ENCODE measurements around the gene WDR45B.

Gene WDR45B

GRCh38 chr17:82662711-82663261, 14.5 kb upstream of the WDR45B start:
- H3K36me3 ChIP-seq (ENCODE audit: insufficient read depth) = no peaks in the 10 kb centered on the region
- H3K27ac ChIP-seq = no peak overlapping the region
- no peaks in the 10 kb centered on the region for H3K79me2 ChIP-seq (ENCODE audit: insufficient read depth, low read depth)
- H3K4me1 ChIP-seq (ENCODE audit: low read depth, poor library complexity, severe bottlenecking) = no peaks in the 10 kb centered on the region
- H3K9ac ChIP-seq = no peak overlapping the region
- H3K4me2 ChIP-seq = no peak overlapping the region
- no peak for TF ChIP-seq CTCF (conservative IDR thresholded peaks at IDR 0.05; ENCODE audit: low read depth, low read length)
- H2AFZ ChIP-seq (ENCODE audit: low read depth) = no peak overlapping the region
- no peak overlapping the region for H3K4me3 ChIP-seq (IDR thresholded peaks at IDR 0.05; ENCODE audit: insufficient read depth, low read depth, low read length)
- H4K20me1 ChIP-seq (ENCODE audit: insufficient read depth) = no peaks in the 10 kb centered on the region
- no peaks in the 10 kb centered on the region for H3K27me3 ChIP-seq (ENCODE audit: insufficient read depth, low read depth)

GRCh38 chr17:82661717-82662683, 13.8 kb upstream of the WDR45B start:
- Histone ChIP-seq H3K9ac (no peak overlapping the region), H3K27ac (no peak overlapping the region), H4K20me1 (ENCODE audit: insufficient read depth) (no peaks in the 10 kb centered on the region), H2AFZ (ENCODE audit: low read depth) (no peak overlapping the region), H3K36me3 (ENCODE audit: insufficient read depth) (no peaks in the 10 kb centered on the region), H3K4me3 (IDR thresholded peaks at IDR 0.05; ENCODE audit: insufficient read depth, low read depth, low read length) (no peak overlapping the region), H3K79me2 (ENCODE audit: insufficient read depth, low read depth) (no peaks in the 10 kb centered on the region), H3K4me2 (no peak overlapping the region), H3K27me3 (ENCODE audit: insufficient read depth, low read depth) (no peaks in the 10 kb centered on the region), H3K4me1 (ENCODE audit: low read depth, poor library complexity, severe bottlenecking) (no peaks in the 10 kb centered on the region)
- TF ChIP-seq CTCF (conservative IDR thresholded peaks at IDR 0.05; ENCODE audit: low read depth, low read length) = no peak

GRCh38 chr17:82659886-82660285, 11.6 kb upstream of the WDR45B start:
- no peaks in the 10 kb centered on the region for H4K20me1 ChIP-seq (ENCODE audit: insufficient read depth)
- H3K4me1 ChIP-seq (ENCODE audit: low read depth, poor library complexity, severe bottlenecking) = no peaks in the 10 kb centered on the region
- H3K27me3 ChIP-seq (ENCODE audit: insufficient read depth, low read depth) = no peaks in the 10 kb centered on the region
- no peak for TF ChIP-seq CTCF (conservative IDR thresholded peaks at IDR 0.05; ENCODE audit: low read depth, low read length)
- no peak overlapping the region for H3K27ac ChIP-seq
- no peak overlapping the region for H2AFZ ChIP-seq (ENCODE audit: low read depth)
- H3K4me3 ChIP-seq (IDR thresholded peaks at IDR 0.05; ENCODE audit: insufficient read depth, low read depth, low read length) = no peak overlapping the region
- no peak overlapping the region for H3K9ac ChIP-seq
- no peaks in the 10 kb centered on the region for H3K36me3 ChIP-seq (ENCODE audit: insufficient read depth)
- no peaks in the 10 kb centered on the region for H3K79me2 ChIP-seq (ENCODE audit: insufficient read depth, low read depth)
- H3K4me2 ChIP-seq = no peak overlapping the region

- H2AFZ ChIP-seq (ENCODE audit: low read depth) = no peak overlapping the region
- H3K79me2 ChIP-seq (ENCODE audit: insufficient read depth, low read depth) = no peaks in the 10 kb centered on the region
- H3K27me3 ChIP-seq (ENCODE audit: insufficient read depth, low read depth) = no peaks in the 10 kb centered on the region
- H3K4me1 ChIP-seq (ENCODE audit: low read depth, poor library complexity, severe bottlenecking) = no peaks in the 10 kb centered on the region
- H3K4me2 ChIP-seq = no peak overlapping the region
- H3K9ac ChIP-seq = no peak overlapping the region
- no peak overlapping the region for H3K4me3 ChIP-seq (IDR thresholded peaks at IDR 0.05; ENCODE audit: insufficient read depth, low read depth, low read length)
- H3K36me3 ChIP-seq (ENCODE audit: insufficient read depth) = no peaks in the 10 kb centered on the region
- no peak overlapping the region for H3K27ac ChIP-seq
- TF ChIP-seq CTCF (conservative IDR thresholded peaks at IDR 0.05; ENCODE audit: low read depth, low read length) = no peak
- H4K20me1 ChIP-seq (ENCODE audit: insufficient read depth) = no peaks in the 10 kb centered on the region
Measured at GRCh38 chr17:82658796-82659452, 10.7 kb upstream of the WDR45B start.
